Astrocyte of the spinal cord (primary cell): Measurements from ENCODE around the gene ZNF568.

Experiments used
- DNase-seq: peaks from one replicate; pipeline ENCODE4 v3.0.0; 2011; ENCODE audit warnings: low read depth, low spot score
- H3K4me3 ChIP-seq: 2 replicates; pipeline ENCODE4 v1.5.1; 2011; ENCODE audit warnings: low read depth, mild to moderate bottlenecking, low read length, moderate library complexity
- CTCF ChIP-seq: IDR thresholded peaks from 2 replicates; pipeline ENCODE4 v1.5.1; 2012; ENCODE audit warnings: low read depth, mild to moderate bottlenecking, low read length, inconsistent platforms
- in situ Hi-C: cut with HindIII; loops from 2 replicates; pipeline ENCODE4 v1.10.0; 2017; ENCODE audit warnings: low sequenced_read_pairs

ZNF568 gene

GRCh38 chr19:36973021-36973843 is 57.1 kb downstream of the ZNF568 start:
- TF ChIP-seq CTCF, result peak; percentile 82
- in situ Hi-C loops, result no loop called here
- peak; percentile 80 for DNase-seq
- peak overlapping the region; percentile 75 for H3K4me3 ChIP-seq

GRCh38 chr19:36973844-36974195 is 57.7 kb downstream of the ZNF568 start:
- no peak for TF ChIP-seq CTCF
- in situ Hi-C loops, result no loop called here
- no peak for DNase-seq
- H3K4me3 ChIP-seq, result peak overlapping the region; percentile 75

- TF ChIP-seq CTCF, result no peak
- no peak overlapping the region for H3K4me3 ChIP-seq
- no peak for DNase-seq
- in situ Hi-C loops, result no loop called here
These were observed 70.0 kb downstream of the ZNF568 start for GRCh38 chr19:36986131-36986530.

DNA sequence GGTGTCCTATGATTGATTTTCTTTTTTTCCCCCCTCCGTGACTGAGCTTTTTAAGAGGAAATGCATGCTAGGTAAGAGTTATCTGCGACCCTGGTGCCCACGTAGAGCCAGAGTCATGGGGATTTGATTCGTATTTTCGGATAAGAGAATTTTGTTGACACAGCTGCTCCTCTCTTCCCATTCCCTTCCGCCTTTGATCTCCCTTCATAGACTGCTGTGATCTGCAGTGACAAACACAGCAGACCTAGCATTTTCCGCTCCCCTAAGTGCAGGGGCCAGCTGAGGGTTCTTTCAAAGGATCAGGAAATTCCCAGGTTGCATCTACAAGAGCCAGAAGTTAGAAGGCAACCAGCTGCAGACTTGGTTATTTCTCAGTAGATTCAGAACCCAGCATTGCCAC is 70.5 kb downstream of the ZNF568 start:
- no peak for DNase-seq
- no peak overlapping the region for H3K4me3 ChIP-seq
- in situ Hi-C loops, result no loop called here
- no peak for TF ChIP-seq CTCF

DNA sequence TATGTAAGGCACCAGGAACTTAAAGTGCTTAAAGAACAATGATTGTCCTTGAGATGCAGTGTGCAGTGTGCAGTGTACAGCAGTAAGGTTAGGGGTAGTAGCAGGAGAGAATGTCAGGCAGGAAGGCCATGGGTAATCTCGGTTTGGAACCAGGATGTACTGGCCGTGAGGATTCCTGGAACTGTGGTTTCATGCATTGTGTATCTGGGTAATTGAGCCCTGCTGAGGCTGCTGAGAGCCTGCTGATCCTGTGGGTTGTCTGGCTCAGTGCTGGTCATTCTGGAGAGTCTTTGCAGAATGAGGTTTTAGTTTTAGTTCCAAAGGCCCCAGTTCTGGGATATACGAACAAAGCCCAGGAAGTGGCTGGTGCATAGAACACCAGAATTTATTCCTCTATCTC is 71.0 kb downstream of the ZNF568 start:
- no peak for DNase-seq
- H3K4me3 ChIP-seq, result no peak overlapping the region
- TF ChIP-seq CTCF, result no peak
- in situ Hi-C loops, result no loop called here

DNA sequence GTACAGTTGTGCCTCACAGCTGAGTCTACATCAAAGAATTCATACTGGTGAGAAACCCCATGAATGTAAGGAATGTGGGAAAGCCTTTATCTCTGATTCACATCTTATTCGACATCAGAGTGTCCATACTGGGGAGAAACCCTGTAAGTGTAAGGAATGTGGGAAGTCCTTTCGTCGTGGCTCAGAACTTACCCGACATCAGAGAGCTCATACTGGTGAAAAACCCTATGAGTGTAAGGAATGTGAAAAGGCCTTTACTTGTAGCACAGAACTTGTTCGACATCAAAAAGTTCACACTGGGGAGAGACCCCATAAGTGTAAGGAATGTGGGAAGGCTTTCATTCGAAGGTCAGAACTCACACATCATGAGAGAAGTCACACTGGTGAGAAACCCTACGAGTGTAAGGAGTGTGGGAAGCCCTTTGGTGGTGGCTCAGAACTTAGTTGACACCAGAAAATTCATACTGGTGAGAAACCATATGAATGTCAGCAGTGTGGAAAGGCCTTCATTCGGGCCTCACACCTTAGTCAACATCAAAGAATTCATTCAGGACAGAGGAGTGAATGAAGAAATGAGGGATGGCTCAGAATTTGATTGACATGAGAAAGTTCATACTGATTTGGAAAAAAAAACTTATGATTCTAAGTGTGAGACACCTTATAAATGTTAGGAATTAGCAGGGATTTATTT is 81.2 kb downstream of the ZNF568 start:
- no peak for TF ChIP-seq CTCF
- H3K4me3 ChIP-seq, result no peak overlapping the region
- in situ Hi-C loops, result no loop called here
- DNase-seq, result no peak
